Lower leg skin (tissue), 3 donors: ENCODE data around the gene LRP1B.

Experiments
- CTCF ChIP-seq, 3 donors: fragments of 450-650 bp; IDR thresholded peaks; one replicate each; pipeline ENCODE4 v1.5.1; 2016; ENCODE audit warnings: antibody characterized with exemption in 3 of 3, mild to moderate bottlenecking in 3 of 3, moderate library complexity in 2 of 3
- POLR2A ChIP-seq, 2 donors: fragments of 450-650 bp; IDR thresholded peaks; one replicate each; pipeline ENCODE4 v1.6.1; 2016 to 2017; ENCODE audit warnings: antibody characterized with exemption in 2 of 2, mild to moderate bottlenecking in 1 of 2, moderate library complexity in 1 of 2

- TF ChIP-seq CTCF (IDR thresholded peaks at IDR 0.05) = no peak
- no peak for TF ChIP-seq POLR2A (IDR thresholded peaks at IDR 0.05)
Measured at GRCh38 chr2:140455315-140455714, 1675.5 kb downstream of the LRP1B start.
